ENCODE data around the gene PPP2R3B.

PPP2R3B gene

GRCh38 chrX:362351-362750 lies 24.4 kb downstream of the PPP2R3B start:
- no peak for DNase-seq (ENCODE audit: low read depth)
- H3K4me3 ChIP-seq (ENCODE audit: low read depth, low read length): no peak overlapping the region
- TF ChIP-seq CTCF (IDR thresholded peaks at IDR 0.05; ENCODE audit: low read depth, low read length, missing control alignments): no peak

GRCh38 chrX:361231-362145 lies 25.2 kb downstream of the PPP2R3B start:
- TF ChIP-seq CTCF (IDR thresholded peaks at IDR 0.05; ENCODE audit: low read depth, low read length, missing control alignments): no peak
- DNase-seq (ENCODE audit: low read depth): no peak
- H3K4me3 ChIP-seq (ENCODE audit: low read depth, low read length): no peak overlapping the region

GRCh38 chrX:360496-361150 lies 26.1 kb downstream of the PPP2R3B start:
- no peak for TF ChIP-seq CTCF (IDR thresholded peaks at IDR 0.05; ENCODE audit: low read depth, low read length, missing control alignments)
- no peak overlapping the region for H3K4me3 ChIP-seq (ENCODE audit: low read depth, low read length)
- DNase-seq (ENCODE audit: low read depth): no peak

- no peak for DNase-seq (ENCODE audit: low read depth)
Observed at GRCh38 chrX:358651-359143, 28.0 kb downstream of the PPP2R3B start.

GRCh38 chrX:357693-358471 lies 28.8 kb downstream of the PPP2R3B start:
- TF ChIP-seq CTCF (IDR thresholded peaks at IDR 0.05; ENCODE audit: low read depth, low read length, missing control alignments): no peak
- no peak for DNase-seq (ENCODE audit: low read depth)
- H3K4me3 ChIP-seq (ENCODE audit: low read depth, low read length): no peak overlapping the region

More at GRCh38 chrX:358651-359143, 28.0 kb downstream of the PPP2R3B start:
- TF ChIP-seq CTCF (IDR thresholded peaks at IDR 0.05; ENCODE audit: low read depth, low read length, missing control alignments): no peak
- H3K4me3 ChIP-seq (ENCODE audit: low read depth, low read length): no peak overlapping the region

GRCh38 chrX:357035-357692 lies 29.5 kb downstream of the PPP2R3B start:
- DNase-seq (ENCODE audit: low read depth): no peak
- TF ChIP-seq CTCF (IDR thresholded peaks at IDR 0.05; ENCODE audit: low read depth, low read length, missing control alignments): no peak
- no peak overlapping the region for H3K4me3 ChIP-seq (ENCODE audit: low read depth, low read length)

Measured in GM12864 (cell line).